ENCODE data around the gene NANOGP8.

The NANOGP8 gene

DNA sequence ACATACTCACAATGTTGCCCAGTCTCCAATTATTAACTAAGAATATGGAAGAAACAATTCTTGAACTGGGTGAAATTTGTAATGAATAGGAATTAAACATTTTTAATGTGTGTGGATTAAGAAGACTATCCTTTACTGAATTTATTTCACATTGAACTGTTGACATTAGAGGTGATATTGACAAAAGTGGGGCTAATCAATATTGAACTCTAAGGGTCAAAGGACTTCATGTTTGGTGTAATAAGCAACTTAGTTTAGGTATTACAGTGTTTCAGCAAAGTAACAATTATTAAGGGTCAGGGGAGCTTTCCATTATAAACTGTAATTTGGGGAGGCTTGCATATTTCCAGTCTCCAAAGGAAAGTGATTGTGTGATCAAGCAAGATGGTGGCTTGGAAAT, 16.2 kb upstream of the NANOGP8 start:
- H4K20me1 ChIP-seq (ENCODE audit: insufficient read depth, low read length): no peaks in the 10 kb centered on the region
- no peak overlapping the region for H3K4me2 ChIP-seq (ENCODE audit: low read length)
- TF ChIP-seq CTCF (IDR thresholded peaks at IDR 0.05; ENCODE audit: low read length): no peak
- TF ChIP-seq EZH2 (IDR thresholded peaks at IDR 0.05; ENCODE audit: borderline replicate concordance, low read length): no peak
- no peak overlapping the region for H3K27ac ChIP-seq (ENCODE audit: low read depth, low read length, poor library complexity, severe bottlenecking)
- no peak overlapping the region for H3K4me3 ChIP-seq (ENCODE audit: low read depth, low read length, poor library complexity, severe bottlenecking)
- H3F3A ChIP-seq (ENCODE audit: insufficient read depth, low read length): no peaks in the 10 kb centered on the region
- H3K9me2 ChIP-seq (ENCODE audit: low read depth, low read length): no peaks in the 10 kb centered on the region
- H3K9ac ChIP-seq (ENCODE audit: low read length): no peak overlapping the region
- no peaks in the 10 kb centered on the region for H3K27me3 ChIP-seq (ENCODE audit: insufficient read depth, low read length)
- no peaks in the 10 kb centered on the region for H3K79me2 ChIP-seq (ENCODE audit: insufficient read depth, low read length)
- H3K36me3 ChIP-seq (ENCODE audit: insufficient read depth, low read length): no peaks in the 10 kb centered on the region
- H3K9me3 ChIP-seq (ENCODE audit: low read length): no peaks in the 10 kb centered on the region
- no peaks in the 10 kb centered on the region for H3K4me1 ChIP-seq (ENCODE audit: insufficient read depth, low read length, severe bottlenecking)
- H2AFZ ChIP-seq (ENCODE audit: low read length): no peak overlapping the region

- Histone ChIP-seq H4K20me1 (ENCODE audit: insufficient read depth, low read length) (no peaks in the 10 kb centered on the region), H3K27me3 (ENCODE audit: insufficient read depth, low read length) (no peaks in the 10 kb centered on the region), H3K9me2 (ENCODE audit: low read depth, low read length) (no peaks in the 10 kb centered on the region), H3K9me3 (ENCODE audit: low read length) (no peaks in the 10 kb centered on the region), H3K4me3 (ENCODE audit: low read depth, low read length, poor library complexity, severe bottlenecking) (no peak overlapping the region), H2AFZ (ENCODE audit: low read length) (no peak overlapping the region), H3K79me2 (ENCODE audit: insufficient read depth, low read length) (no peaks in the 10 kb centered on the region), H3K9ac (ENCODE audit: low read length) (no peak overlapping the region), H3K36me3 (ENCODE audit: insufficient read depth, low read length) (no peaks in the 10 kb centered on the region), H3K4me2 (ENCODE audit: low read length) (no peak overlapping the region), H3K4me1 (ENCODE audit: insufficient read depth, low read length, severe bottlenecking) (no peaks in the 10 kb centered on the region), H3F3A (ENCODE audit: insufficient read depth, low read length) (no peaks in the 10 kb centered on the region), H3K27ac (ENCODE audit: low read depth, low read length, poor library complexity, severe bottlenecking) (no peak overlapping the region)
- TF ChIP-seq CTCF (IDR thresholded peaks at IDR 0.05; ENCODE audit: low read length) (no peak), EZH2 (IDR thresholded peaks at IDR 0.05; ENCODE audit: borderline replicate concordance, low read length) (no peak)
Measured at GRCh38 chr15:35098737-35099136, 13.6 kb upstream of the NANOGP8 start.

DNA sequence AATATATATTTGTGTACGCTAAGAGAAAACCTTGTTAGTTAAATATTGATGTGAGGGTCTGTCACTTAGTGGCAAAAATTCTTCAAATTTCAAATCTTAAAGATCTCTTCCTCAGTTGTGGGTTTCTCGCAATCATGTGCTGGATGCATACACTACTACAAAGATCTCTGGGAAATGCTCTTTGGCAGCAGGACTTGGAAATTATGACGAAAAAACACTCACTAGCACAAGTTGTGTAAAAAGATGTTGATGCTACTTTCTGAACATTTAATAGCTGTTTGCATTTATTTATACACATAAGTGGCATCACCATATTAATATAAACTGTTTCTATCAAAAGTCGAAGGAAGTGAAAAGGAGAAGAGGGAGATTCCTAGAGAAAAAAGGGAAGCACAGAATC, 10.8 kb upstream of the NANOGP8 start:
- Histone ChIP-seq H3K27ac (ENCODE audit: low read depth, low read length, poor library complexity, severe bottlenecking) (no peak overlapping the region), H3K36me3 (ENCODE audit: insufficient read depth, low read length) (no peaks in the 10 kb centered on the region), H3K9ac (ENCODE audit: low read length) (no peak overlapping the region), H3K27me3 (ENCODE audit: insufficient read depth, low read length) (no peaks in the 10 kb centered on the region), H4K20me1 (ENCODE audit: insufficient read depth, low read length) (no peaks in the 10 kb centered on the region), H3K4me2 (ENCODE audit: low read length) (no peak overlapping the region), H3K4me1 (ENCODE audit: insufficient read depth, low read length, severe bottlenecking) (no peaks in the 10 kb centered on the region), H3K79me2 (ENCODE audit: insufficient read depth, low read length) (no peaks in the 10 kb centered on the region), H3K4me3 (ENCODE audit: low read depth, low read length, poor library complexity, severe bottlenecking) (no peak overlapping the region), H3K9me3 (ENCODE audit: low read length) (no peaks in the 10 kb centered on the region), H2AFZ (ENCODE audit: low read length) (no peak overlapping the region), H3F3A (ENCODE audit: insufficient read depth, low read length) (no peaks in the 10 kb centered on the region), H3K9me2 (ENCODE audit: low read depth, low read length) (no peaks in the 10 kb centered on the region)
- TF ChIP-seq CTCF (IDR thresholded peaks at IDR 0.05; ENCODE audit: low read length): no peak
